GM12878 (cell line): ENCODE results near the gene ATXN1. TPM values are rescaled to one million over a fixed set of nuclear protein-coding genes. Genes with fewer than 3 reads are reported as not detected.

Source experiments
- ATAC-seq: fragments of 200-7000 bp; cut with Tn5 transposase; 3 replicates; pipeline ENCODE4 v1.9.1; 2020; ENCODE audit warnings: mild to moderate bottlenecking, moderate library complexity
- BruUV-seq: library from RNA; stranded (reverse); fragments of 400-500 nt; replicated peaks from 2 replicates; lab custom pipeline; 2021; lab: Mats Ljungman, UMichigan
- CTCF ChIA-PET: fragments of 300-600 bp; sonication (Branson Sonifier 250); formaldehyde crosslinking; extraction: SDS; loops from one replicate; lab custom pipeline; 2021; ENCODE audit warnings: inconsistent platforms; lab: Yijun Ruan, JAX
- POLR2A ChIA-PET: fragments of 350-600 bp; formaldehyde crosslinking; extraction: SDS; loops from one replicate; lab custom pipeline; 2021; ENCODE audit warnings: inconsistent platforms; lab: Charles Lee
- RAD21 ChIA-PET: fragments of 300-600 bp; sonication (Branson Sonifier 250); formaldehyde crosslinking; loops from one replicate; lab custom pipeline; 2023; ENCODE audit warnings: antibody characterized with exemption; ENCODE audit not compliant: unreplicated experiment; lab: Charles Lee
- SMC1A ChIA-PET: fragments of 300-600 bp; sonication (Branson Sonifier 250); formaldehyde crosslinking; loops from one replicate; lab custom pipeline; 2023; ENCODE audit not compliant: unreplicated experiment, uncharacterized antibody; lab: Charles Lee
- DNase-seq: peaks from one replicate; pipeline ENCODE4 v3.0.0-alpha.2; 2011; ENCODE audit warnings: low read depth, low spot score
- FAIRE-seq: peaks from 3 replicates; lab custom pipeline; 2011; peaks lifted over from hg19 to GRCh38; lab: Jason Lieb, UNC
- H2AFZ ChIP-seq: 2 replicates; pipeline ENCODE4 v1.6.0; 2011; ENCODE audit warnings: low read depth, low read length, control low read depth; ENCODE audit not compliant: control insufficient read depth
- H3K27ac ChIP-seq: 2 replicates; pipeline ENCODE4 v1.5.1; 2011; ENCODE audit warnings: control low read depth; ENCODE audit not compliant: control insufficient read depth, insufficient read depth
- H3K27me3 ChIP-seq, 2 experiments: replicated peaks in 1 of 2; 2 replicates each; pipeline versions ENCODE4 v1.6.0 to v1.6.1; 2011; ENCODE audit warnings: low read length in 1 of 2; ENCODE audit not compliant: control insufficient read depth in 2 of 2, insufficient read depth in 2 of 2
- H3K36me3 ChIP-seq, 2 experiments: 2 replicates each; pipeline ENCODE4 v1.5.1; 2011; ENCODE audit warnings: low read length in 1 of 2; ENCODE audit not compliant: control insufficient read depth in 2 of 2, insufficient read depth in 2 of 2
- H3K4me1 ChIP-seq: 2 replicates; pipeline ENCODE4 v1.6.1; 2011; ENCODE audit warnings: mild to moderate bottlenecking, low read length, moderate library complexity, mixed read lengths; ENCODE audit not compliant: control insufficient read depth, insufficient read depth
- H3K4me2 ChIP-seq: 2 replicates; pipeline ENCODE4 v1.6.0; 2011; ENCODE audit warnings: control low read depth; ENCODE audit not compliant: control insufficient read depth, insufficient read depth
- H3K4me3 ChIP-seq: fragments of 200-600 bp; sonication (generic); 2 replicates; pipeline ENCODE4 v1.5.1; 2016
- H3K79me2 ChIP-seq: 2 replicates; pipeline ENCODE4 v1.6.0; 2011; ENCODE audit warnings: low read length; ENCODE audit not compliant: control insufficient read depth, insufficient read depth
- H3K9ac ChIP-seq: 2 replicates; pipeline ENCODE4 v1.8.0; 2011; ENCODE audit warnings: low read length, control low read depth, mixed read lengths; ENCODE audit not compliant: control insufficient read depth, insufficient read depth
- H3K9me3 ChIP-seq: replicated peaks from 3 replicates; pipeline ENCODE4 v1.5.1; 2011; ENCODE audit warnings: mild to moderate bottlenecking, low read length; ENCODE audit not compliant: control insufficient read depth, insufficient read depth
- H4K20me1 ChIP-seq: 2 replicates; pipeline ENCODE4 v1.6.0; 2011; ENCODE audit not compliant: control insufficient read depth, insufficient read depth
- CBX5 ChIP-seq: sonication (generic); IDR thresholded peaks from 2 replicates; pipeline ENCODE4 v1.6.1; 2016; ENCODE audit warnings: low read depth, moderate library complexity, mild to moderate bottlenecking, inconsistent platforms
- CREM ChIP-seq: IDR thresholded peaks from 2 replicates; pipeline ENCODE4 v1.6.1; 2014; ENCODE audit warnings: antibody characterized with exemption, low read depth
- MEF2B ChIP-seq: fragments of 450-650 bp; IDR thresholded peaks from 2 replicates; pipeline ENCODE4 v1.6.1; 2018; ENCODE audit warnings: mild to moderate bottlenecking, moderate library complexity; ENCODE audit not compliant: partially characterized antibody, poor library complexity, severe bottlenecking
- SUZ12 ChIP-seq: fragments of 200-600 bp; sonication (generic); IDR thresholded peaks from one replicate; pipeline ENCODE4 v1.6.1; 2018; ENCODE audit warnings: antibody characterized with exemption, mild to moderate bottlenecking; ENCODE audit not compliant: unreplicated experiment
- WGBS: methylation state at CpG from one replicate; pipeline ENCODE4 v1.1.6; 2016; ENCODE audit warnings: low lambda C conversion rate; ENCODE audit not compliant: insufficient replicate concordance, insufficient coverage; ENCODE audit errors: missing lambda C conversion rate; 5-methylcytosine and 5-hydroxymethylcytosine counted together
- in situ Hi-C: fragments of 300-500 bp; cut with MboI; formaldehyde crosslinking; loops from 9 replicates; pipeline ENCODE4 v1.14.3; 2018; ENCODE audit warnings: mixed read lengths
- intact Hi-C: fragments of 100-400 bp; cut with micrococcal nuclease; formaldehyde crosslinking; loops from one replicate; pipeline ENCODE4 v1.14.2; 2022; ENCODE audit not compliant: unreplicated experiment
- polyA plus RNA-seq, 11 experiments: library from polyadenylated mRNA; depleted of rRNA in 4 of 11; unstranded in 6 of 11; stranded (reverse) in 5 of 11; fragments of >200 nt; fragmentation: Nextera tagmentation in 4 of 11; fragmentation: Illumina TruSeq in 1 of 11; extraction: Ambion mirVana in 4 of 11; extraction: Trizol in 1 of 11; gene quantifications; 1 replicate in 1 of 11; 2 replicates in 10 of 11; pipeline versions ENCODE4 v1.2.1 to v1.2.3, GENCODE V29; 2011 to 2016; ENCODE audit warnings: inconsistent platforms in 2 of 11, missing spikeins in 2 of 11, low read depth in 1 of 11
- total RNA-seq, 4 experiments: library from RNA; depleted of rRNA in 3 of 4; stranded (reverse); fragments of >200 nt in 3 of 4; fragmentation: Illumina TruSeq in 1 of 4; extraction: Trizol in 1 of 4; gene quantifications; 2 replicates each; pipeline versions ENCODE4 v1.2.1 to v1.2.3, GENCODE V29; 2013 to 2021
- TF ChIP-seq, protein P1 (sequence below): IDR thresholded peaks from 2 replicates; pipeline ENCODE4 v1.6.1; 2012; ENCODE audit warnings: mild to moderate bottlenecking, low read depth, low read length
- TF ChIP-seq, protein P2 (sequence below): fragments of 450-650 bp; IDR thresholded peaks from 2 replicates; pipeline ENCODE4 v1.6.1; 2016; ENCODE audit warnings: mild to moderate bottlenecking
- TF ChIP-seq, protein P3 (sequence below): fragments of 450-650 bp; IDR thresholded peaks from 2 replicates; pipeline ENCODE4 v1.6.1; 2017; ENCODE audit warnings: mild to moderate bottlenecking, moderate library complexity
- TF ChIP-seq, protein P4 (sequence below): IDR thresholded peaks from 2 replicates; pipeline ENCODE4 v1.6.1; 2012; ENCODE audit warnings: low read length, inconsistent platforms

ATXN1 gene
- total and polyA plus RNA-seq, 10 of the 15 experiments (the other 5 are each of a cell fraction or from before 2014, with no cell fraction given), result 12.2 to 51.2 (median 20.5) TPM

DNA sequence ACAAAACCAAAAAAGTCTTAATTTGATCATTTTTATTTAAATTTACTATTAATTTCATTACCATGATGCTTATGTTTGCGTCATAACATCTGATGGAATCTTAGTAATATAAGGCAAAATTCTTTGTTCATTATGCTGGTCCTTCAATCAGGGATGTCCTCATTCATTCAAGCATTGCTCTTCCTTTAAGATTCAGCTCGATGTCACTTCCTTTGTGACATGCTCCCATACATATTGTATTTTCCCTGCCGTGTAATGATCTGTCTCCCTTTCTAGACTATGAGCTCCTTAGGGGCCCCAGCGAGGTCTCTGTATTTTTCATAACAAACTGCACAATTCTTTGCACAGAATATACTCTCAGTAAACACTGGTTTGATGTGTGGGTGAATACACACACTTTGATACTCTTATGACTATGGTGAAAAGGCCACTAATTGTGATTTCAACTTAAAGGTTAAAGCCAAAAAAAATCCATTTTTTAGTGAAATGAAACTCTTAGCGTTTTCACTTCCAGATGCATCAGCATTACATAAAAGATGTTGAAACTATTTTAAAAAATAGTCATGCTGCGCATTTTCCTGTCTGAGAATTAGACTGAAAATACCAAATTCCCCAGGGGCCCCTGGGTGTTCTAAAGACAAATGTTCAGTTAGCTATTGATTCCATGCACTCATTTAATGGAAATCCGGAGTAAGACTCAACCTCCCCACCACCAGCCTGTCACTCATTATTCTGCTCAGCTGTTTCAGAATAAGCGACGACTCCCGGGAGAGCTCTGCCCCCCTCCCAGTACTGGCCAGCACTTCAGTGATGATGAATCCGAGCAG lies 169.7 kb downstream of the ATXN1 start (continued):
- TF ChIP-seq CBX5, result no peak

DNA sequence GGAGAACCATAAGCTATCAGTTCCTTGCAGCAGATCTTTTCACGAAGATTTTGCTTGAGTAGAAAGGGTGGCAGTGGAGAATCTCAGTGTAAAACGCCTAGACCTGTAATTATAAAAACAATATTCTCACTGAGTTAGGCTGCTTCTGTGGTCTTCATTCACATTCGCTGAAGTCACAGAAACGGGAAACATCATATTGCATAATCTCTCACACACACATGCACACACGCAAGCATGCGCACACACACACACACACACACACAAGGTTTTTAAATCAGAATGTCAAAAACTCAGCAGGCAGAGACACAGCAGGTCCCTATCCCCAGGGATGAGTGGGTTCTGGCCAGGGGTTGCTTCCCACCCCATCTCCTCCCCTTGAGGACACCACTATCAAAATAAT lies 175.5 kb downstream of the ATXN1 start:
- peak overlapping the region; percentile 53 for H3K27ac ChIP-seq
- no peak overlapping the region for H3K4me3 ChIP-seq
- TSS peak; percentile 58 for BruUV-seq
- intact Hi-C loops, result no loop called here
- H2AFZ ChIP-seq, result no peak overlapping the region
- H3K36me3 ChIP-seq, result peaks cover 0 to 2% of the 10 kb centered on the region in 2 experiments; a peak in 2 of 4 replicates
- DNase-seq (no peak), FAIRE-seq (no peak), ATAC-seq (peak; percentile 6)
- ChIA-PET CTCF (interaction anchor here (0.9 kb wide), 1 partner anchor 66 kb away, joined by 3 read pairs; no protein-coding TSS in a partner anchor), RAD21 (interaction anchor here (0.8 kb wide), 1 partner anchor 44 kb away, joined by 3 read pairs; no protein-coding TSS in a partner anchor), SMC1A (interaction anchor here (1.3 to 1.7 kb wide), 2 partner anchors 9 to 55 kb away, joined by 5 read pairs; no protein-coding TSS in a partner anchor), POLR2A (no interaction called here)
- H3K4me2 ChIP-seq, result peak overlapping the region; percentile 1
- H3K79me2 ChIP-seq, result no peaks in the 10 kb centered on the region
- peaks cover 3% of the 10 kb centered on the region; the same call in 1 of the 3 replicates for H3K9me3 ChIP-seq
- peaks cover 14% of the 10 kb centered on the region for H3K4me1 ChIP-seq
- 67% methylated on average over 6 of the region's 6 CpGs for WGBS
- no peak overlapping the region for H3K9ac ChIP-seq
- no peaks in the 10 kb centered on the region for H3K27me3 ChIP-seq
- H4K20me1 ChIP-seq, result no peaks in the 10 kb centered on the region
- in situ Hi-C loops, result no loop called here
- TF ChIP-seq, protein P1, sequence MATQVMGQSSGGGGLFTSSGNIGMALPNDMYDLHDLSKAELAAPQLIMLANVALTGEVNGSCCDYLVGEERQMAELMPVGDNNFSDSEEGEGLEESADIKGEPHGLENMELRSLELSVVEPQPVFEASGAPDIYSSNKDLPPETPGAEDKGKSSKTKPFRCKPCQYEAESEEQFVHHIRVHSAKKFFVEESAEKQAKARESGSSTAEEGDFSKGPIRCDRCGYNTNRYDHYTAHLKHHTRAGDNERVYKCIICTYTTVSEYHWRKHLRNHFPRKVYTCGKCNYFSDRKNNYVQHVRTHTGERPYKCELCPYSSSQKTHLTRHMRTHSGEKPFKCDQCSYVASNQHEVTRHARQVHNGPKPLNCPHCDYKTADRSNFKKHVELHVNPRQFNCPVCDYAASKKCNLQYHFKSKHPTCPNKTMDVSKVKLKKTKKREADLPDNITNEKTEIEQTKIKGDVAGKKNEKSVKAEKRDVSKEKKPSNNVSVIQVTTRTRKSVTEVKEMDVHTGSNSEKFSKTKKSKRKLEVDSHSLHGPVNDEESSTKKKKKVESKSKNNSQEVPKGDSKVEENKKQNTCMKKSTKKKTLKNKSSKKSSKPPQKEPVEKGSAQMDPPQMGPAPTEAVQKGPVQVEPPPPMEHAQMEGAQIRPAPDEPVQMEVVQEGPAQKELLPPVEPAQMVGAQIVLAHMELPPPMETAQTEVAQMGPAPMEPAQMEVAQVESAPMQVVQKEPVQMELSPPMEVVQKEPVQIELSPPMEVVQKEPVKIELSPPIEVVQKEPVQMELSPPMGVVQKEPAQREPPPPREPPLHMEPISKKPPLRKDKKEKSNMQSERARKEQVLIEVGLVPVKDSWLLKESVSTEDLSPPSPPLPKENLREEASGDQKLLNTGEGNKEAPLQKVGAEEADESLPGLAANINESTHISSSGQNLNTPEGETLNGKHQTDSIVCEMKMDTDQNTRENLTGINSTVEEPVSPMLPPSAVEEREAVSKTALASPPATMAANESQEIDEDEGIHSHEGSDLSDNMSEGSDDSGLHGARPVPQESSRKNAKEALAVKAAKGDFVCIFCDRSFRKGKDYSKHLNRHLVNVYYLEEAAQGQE, result no peak
- TF ChIP-seq, protein P2, sequence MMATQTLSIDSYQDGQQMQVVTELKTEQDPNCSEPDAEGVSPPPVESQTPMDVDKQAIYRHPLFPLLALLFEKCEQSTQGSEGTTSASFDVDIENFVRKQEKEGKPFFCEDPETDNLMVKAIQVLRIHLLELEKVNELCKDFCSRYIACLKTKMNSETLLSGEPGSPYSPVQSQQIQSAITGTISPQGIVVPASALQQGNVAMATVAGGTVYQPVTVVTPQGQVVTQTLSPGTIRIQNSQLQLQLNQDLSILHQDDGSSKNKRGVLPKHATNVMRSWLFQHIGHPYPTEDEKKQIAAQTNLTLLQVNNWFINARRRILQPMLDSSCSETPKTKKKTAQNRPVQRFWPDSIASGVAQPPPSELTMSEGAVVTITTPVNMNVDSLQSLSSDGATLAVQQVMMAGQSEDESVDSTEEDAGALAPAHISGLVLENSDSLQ, result no peak
- TF ChIP-seq MEF2B, result no peak
- TF ChIP-seq, protein P3, sequence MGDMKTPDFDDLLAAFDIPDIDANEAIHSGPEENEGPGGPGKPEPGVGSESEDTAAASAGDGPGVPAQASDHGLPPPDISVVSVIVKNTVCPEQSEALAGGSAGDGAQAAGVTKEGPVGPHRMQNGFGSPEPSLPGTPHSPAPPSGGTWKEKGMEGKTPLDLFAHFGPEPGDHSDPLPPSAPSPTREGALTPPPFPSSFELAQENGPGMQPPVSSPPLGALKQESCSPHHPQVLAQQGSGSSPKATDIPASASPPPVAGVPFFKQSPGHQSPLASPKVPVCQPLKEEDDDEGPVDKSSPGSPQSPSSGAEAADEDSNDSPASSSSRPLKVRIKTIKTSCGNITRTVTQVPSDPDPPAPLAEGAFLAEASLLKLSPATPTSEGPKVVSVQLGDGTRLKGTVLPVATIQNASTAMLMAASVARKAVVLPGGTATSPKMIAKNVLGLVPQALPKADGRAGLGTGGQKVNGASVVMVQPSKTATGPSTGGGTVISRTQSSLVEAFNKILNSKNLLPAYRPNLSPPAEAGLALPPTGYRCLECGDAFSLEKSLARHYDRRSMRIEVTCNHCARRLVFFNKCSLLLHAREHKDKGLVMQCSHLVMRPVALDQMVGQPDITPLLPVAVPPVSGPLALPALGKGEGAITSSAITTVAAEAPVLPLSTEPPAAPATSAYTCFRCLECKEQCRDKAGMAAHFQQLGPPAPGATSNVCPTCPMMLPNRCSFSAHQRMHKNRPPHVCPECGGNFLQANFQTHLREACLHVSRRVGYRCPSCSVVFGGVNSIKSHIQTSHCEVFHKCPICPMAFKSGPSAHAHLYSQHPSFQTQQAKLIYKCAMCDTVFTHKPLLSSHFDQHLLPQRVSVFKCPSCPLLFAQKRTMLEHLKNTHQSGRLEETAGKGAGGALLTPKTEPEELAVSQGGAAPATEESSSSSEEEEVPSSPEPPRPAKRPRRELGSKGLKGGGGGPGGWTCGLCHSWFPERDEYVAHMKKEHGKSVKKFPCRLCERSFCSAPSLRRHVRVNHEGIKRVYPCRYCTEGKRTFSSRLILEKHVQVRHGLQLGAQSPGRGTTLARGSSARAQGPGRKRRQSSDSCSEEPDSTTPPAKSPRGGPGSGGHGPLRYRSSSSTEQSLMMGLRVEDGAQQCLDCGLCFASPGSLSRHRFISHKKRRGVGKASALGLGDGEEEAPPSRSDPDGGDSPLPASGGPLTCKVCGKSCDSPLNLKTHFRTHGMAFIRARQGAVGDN, result no peak
- no peak for TF ChIP-seq CREM
- TF ChIP-seq, protein P4, sequence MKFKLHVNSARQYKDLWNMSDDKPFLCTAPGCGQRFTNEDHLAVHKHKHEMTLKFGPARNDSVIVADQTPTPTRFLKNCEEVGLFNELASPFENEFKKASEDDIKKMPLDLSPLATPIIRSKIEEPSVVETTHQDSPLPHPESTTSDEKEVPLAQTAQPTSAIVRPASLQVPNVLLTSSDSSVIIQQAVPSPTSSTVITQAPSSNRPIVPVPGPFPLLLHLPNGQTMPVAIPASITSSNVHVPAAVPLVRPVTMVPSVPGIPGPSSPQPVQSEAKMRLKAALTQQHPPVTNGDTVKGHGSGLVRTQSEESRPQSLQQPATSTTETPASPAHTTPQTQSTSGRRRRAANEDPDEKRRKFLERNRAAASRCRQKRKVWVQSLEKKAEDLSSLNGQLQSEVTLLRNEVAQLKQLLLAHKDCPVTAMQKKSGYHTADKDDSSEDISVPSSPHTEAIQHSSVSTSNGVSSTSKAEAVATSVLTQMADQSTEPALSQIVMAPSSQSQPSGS, result no peak
- TF ChIP-seq SUZ12, result no peak
